K562 (cell line): Measurements from ENCODE around the gene PTPRM.

ENCODE experiments used
- CBX1 ChIP-seq: sonication (generic); IDR thresholded peaks from 2 replicates; pipeline ENCODE4 v1.6.1; 2016; ENCODE audit warnings: antibody characterized with exemption, low read depth, mild to moderate bottlenecking
- EZH2 ChIP-seq: IDR thresholded peaks from 2 replicates; pipeline ENCODE4 v1.6.1; 2012; ENCODE audit warnings: low read depth, mild to moderate bottlenecking, inconsistent platforms, low read length, borderline replicate concordance
- KDM5B ChIP-seq: fragments of 200-600 bp; sonication (generic); IDR thresholded peaks from 2 replicates; pipeline ENCODE4 v1.6.1; 2012; ENCODE audit warnings: low read depth, mild to moderate bottlenecking, moderate library complexity, low read length, control low read depth, inconsistent platforms; ENCODE audit not compliant: insufficient replicate concordance
- NELFE ChIP-seq: IDR thresholded peaks from 2 replicates; pipeline ENCODE4 v1.6.1; 2011; ENCODE audit warnings: mild to moderate bottlenecking; ENCODE audit not compliant: insufficient read depth, insufficient read length
- NFXL1 ChIP-seq: fragments of 450-650 bp; formaldehyde crosslinking; IDR thresholded peaks from 2 replicates; pipeline ENCODE4 v1.4.0; 2021; ENCODE audit warnings: mild to moderate bottlenecking
- POLR2A ChIP-seq: fragments of 450-650 bp; conservative IDR thresholded peaks from 2 replicates; pipeline ENCODE4 v1.6.1; 2016
- SIN3A ChIP-seq, 2 experiments: fragments of 150-350 bp in 1 of 2; IDR thresholded peaks; 2 replicates each; pipeline ENCODE4 v1.6.1; 2011 to 2016; ENCODE audit warnings: borderline replicate concordance in 2 of 2, low read depth in 2 of 2, low read length in 2 of 2, mild to moderate bottlenecking in 2 of 2, moderate library complexity in 2 of 2; ENCODE audit not compliant: control insufficient read depth in 1 of 2
- SIRT6 ChIP-seq: IDR thresholded peaks from one replicate; pipeline ENCODE4 v1.6.1; 2012; ENCODE audit warnings: low read depth, mild to moderate bottlenecking, control low read depth, inconsistent platforms, low read length, moderate library complexity
- TBL1XR1 ChIP-seq, 2 experiments: IDR thresholded peaks; 2 replicates each; pipeline ENCODE4 v1.6.1; 2012; ENCODE audit warnings: improper control_type of control experiment in 2 of 2, low read length in 2 of 2, mild to moderate bottlenecking in 1 of 2
- TFE3 ChIP-seq: fragments of 450-650 bp; formaldehyde crosslinking; IDR thresholded peaks from 2 replicates; pipeline ENCODE4 v1.4.0; 2020; ENCODE audit warnings: mild to moderate bottlenecking, mixed read lengths
- TF ChIP-seq, protein P1 (sequence below): IDR thresholded peaks from 3 replicates; pipeline ENCODE4 v1.6.1; 2011; ENCODE audit warnings: borderline replicate concordance, mild to moderate bottlenecking; ENCODE audit not compliant: insufficient read length, insufficient read depth
- TF ChIP-seq, protein P2 (sequence below): fragments of 450-650 bp; formaldehyde crosslinking; IDR thresholded peaks from 2 replicates; pipeline ENCODE4 v1.4.0; 2022; ENCODE audit warnings: missing genetic modification characterization
- TF ChIP-seq, protein P3 (sequence below): IDR thresholded peaks from 3 replicates; pipeline ENCODE4 v1.6.1; 2011; ENCODE audit warnings: borderline replicate concordance, mild to moderate bottlenecking, moderate library complexity; ENCODE audit not compliant: insufficient read length; ENCODE audit errors: extremely low read depth
- TF ChIP-seq, protein P4 (sequence below): fragments of 250-450 bp; sonication (Bioruptor Pico); IDR thresholded peaks from 2 replicates; pipeline ENCODE4 v1.4.0; 2020; ENCODE audit warnings: mild to moderate bottlenecking, moderate library complexity

DNA sequence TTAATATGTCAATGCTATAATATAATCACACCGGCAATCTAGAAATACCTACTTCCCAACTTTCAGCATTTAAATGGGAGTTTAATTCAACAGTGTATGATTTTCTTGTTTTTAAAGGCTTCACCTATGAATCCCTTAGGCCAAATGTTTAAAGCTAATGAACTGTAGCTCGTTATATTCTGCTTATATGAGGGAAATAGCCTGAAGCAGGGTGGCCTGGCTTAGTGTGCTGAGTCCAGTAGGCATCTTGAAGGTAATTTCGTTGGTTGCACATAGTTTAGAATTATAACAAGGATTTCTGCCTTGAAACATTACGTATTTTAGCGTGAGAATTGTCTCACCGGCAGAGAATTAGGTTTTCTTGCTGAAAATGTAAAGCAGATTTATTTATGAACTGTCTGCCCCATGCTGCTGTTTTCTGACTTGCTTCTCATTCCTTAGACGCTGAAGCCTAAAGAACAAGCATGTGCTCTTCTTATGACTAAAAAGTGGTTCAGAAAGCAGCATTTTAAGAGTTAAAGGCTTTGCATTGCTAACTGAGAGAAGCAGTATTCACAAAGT, 608.5 kb downstream of the PTPRM start:
- TF ChIP-seq CBX1 = no peak
- TF ChIP-seq, protein P1, sequence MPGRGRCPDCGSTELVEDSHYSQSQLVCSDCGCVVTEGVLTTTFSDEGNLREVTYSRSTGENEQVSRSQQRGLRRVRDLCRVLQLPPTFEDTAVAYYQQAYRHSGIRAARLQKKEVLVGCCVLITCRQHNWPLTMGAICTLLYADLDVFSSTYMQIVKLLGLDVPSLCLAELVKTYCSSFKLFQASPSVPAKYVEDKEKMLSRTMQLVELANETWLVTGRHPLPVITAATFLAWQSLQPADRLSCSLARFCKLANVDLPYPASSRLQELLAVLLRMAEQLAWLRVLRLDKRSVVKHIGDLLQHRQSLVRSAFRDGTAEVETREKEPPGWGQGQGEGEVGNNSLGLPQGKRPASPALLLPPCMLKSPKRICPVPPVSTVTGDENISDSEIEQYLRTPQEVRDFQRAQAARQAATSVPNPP = no peak
- TF ChIP-seq TFE3 = no peak
- TF ChIP-seq KDM5B = no peak
- TF ChIP-seq NFXL1 (CRISPR knock-in tag) = no peak
- no peak for TF ChIP-seq EZH2
- TF ChIP-seq TBL1XR1 (IDR thresholded peaks at IDR 0.05; ENCODE audit: low read length in 2 of 2) = no peak
- TF ChIP-seq, protein P2, sequence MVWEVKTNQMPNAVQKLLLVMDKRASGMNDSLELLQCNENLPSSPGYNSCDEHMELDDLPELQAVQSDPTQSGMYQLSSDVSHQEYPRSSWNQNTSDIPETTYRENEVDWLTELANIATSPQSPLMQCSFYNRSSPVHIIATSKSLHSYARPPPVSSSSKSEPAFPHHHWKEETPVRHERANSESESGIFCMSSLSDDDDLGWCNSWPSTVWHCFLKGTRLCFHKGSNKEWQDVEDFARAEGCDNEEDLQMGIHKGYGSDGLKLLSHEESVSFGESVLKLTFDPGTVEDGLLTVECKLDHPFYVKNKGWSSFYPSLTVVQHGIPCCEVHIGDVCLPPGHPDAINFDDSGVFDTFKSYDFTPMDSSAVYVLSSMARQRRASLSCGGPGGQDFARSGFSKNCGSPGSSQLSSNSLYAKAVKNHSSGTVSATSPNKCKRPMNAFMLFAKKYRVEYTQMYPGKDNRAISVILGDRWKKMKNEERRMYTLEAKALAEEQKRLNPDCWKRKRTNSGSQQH (CRISPR knock-in tag) = no peak
- TF ChIP-seq, protein P3, sequence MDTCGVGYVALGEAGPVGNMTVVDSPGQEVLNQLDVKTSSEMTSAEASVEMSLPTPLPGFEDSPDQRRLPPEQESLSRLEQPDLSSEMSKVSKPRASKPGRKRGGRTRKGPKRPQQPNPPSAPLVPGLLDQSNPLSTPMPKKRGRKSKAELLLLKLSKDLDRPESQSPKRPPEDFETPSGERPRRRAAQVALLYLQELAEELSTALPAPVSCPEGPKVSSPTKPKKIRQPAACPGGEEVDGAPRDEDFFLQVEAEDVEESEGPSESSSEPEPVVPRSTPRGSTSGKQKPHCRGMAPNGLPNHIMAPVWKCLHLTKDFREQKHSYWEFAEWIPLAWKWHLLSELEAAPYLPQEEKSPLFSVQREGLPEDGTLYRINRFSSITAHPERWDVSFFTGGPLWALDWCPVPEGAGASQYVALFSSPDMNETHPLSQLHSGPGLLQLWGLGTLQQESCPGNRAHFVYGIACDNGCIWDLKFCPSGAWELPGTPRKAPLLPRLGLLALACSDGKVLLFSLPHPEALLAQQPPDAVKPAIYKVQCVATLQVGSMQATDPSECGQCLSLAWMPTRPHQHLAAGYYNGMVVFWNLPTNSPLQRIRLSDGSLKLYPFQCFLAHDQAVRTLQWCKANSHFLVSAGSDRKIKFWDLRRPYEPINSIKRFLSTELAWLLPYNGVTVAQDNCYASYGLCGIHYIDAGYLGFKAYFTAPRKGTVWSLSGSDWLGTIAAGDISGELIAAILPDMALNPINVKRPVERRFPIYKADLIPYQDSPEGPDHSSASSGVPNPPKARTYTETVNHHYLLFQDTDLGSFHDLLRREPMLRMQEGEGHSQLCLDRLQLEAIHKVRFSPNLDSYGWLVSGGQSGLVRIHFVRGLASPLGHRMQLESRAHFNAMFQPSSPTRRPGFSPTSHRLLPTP = no peak
- no peak for TF ChIP-seq SIN3A (IDR thresholded peaks at IDR 0.05; ENCODE audit: borderline replicate concordance in 2 of 2, control insufficient read depth in 1 of 2, low read depth in 2 of 2, low read length in 2 of 2)
- TF ChIP-seq SIRT6 = no peak
- no peak for TF ChIP-seq NELFE
- TF ChIP-seq, protein P4, sequence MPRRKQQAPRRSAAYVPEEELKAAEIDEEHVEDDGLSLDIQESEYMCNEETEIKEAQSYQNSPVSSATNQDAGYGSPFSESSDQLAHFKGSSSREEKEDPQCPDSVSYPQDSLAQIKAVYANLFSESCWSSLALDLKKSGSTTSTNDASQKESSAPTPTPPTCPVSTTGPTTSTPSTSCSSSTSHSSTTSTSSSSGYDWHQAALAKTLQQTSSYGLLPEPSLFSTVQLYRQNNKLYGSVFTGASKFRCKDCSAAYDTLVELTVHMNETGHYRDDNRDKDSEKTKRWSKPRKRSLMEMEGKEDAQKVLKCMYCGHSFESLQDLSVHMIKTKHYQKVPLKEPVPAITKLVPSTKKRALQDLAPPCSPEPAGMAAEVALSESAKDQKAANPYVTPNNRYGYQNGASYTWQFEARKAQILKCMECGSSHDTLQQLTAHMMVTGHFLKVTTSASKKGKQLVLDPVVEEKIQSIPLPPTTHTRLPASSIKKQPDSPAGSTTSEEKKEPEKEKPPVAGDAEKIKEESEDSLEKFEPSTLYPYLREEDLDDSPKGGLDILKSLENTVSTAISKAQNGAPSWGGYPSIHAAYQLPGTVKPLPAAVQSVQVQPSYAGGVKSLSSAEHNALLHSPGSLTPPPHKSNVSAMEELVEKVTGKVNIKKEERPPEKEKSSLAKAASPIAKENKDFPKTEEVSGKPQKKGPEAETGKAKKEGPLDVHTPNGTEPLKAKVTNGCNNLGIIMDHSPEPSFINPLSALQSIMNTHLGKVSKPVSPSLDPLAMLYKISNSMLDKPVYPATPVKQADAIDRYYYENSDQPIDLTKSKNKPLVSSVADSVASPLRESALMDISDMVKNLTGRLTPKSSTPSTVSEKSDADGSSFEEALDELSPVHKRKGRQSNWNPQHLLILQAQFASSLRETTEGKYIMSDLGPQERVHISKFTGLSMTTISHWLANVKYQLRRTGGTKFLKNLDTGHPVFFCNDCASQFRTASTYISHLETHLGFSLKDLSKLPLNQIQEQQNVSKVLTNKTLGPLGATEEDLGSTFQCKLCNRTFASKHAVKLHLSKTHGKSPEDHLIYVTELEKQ (CRISPR knock-in tag) = no peak
- TF ChIP-seq POLR2A = no peak
